GM21515 (cell line): ENCODE measurements around the gene PPP1R3G.

ENCODE experiments used
- ATAC-seq: cut with Tn5 transposase; IDR thresholded peaks from one replicate; pipeline ENCODE4 v1.9.1; 2021; ENCODE audit not compliant: unreplicated experiment

Gene PPP1R3G

GRCh38 chr6:5071216-5071615 is 13.9 kb upstream of the PPP1R3G start:
- ATAC-seq, result no peak

- ATAC-seq, result no peak
These were observed 12.7 kb upstream of the PPP1R3G start for GRCh38 chr6:5072440-5072839.

DNA sequence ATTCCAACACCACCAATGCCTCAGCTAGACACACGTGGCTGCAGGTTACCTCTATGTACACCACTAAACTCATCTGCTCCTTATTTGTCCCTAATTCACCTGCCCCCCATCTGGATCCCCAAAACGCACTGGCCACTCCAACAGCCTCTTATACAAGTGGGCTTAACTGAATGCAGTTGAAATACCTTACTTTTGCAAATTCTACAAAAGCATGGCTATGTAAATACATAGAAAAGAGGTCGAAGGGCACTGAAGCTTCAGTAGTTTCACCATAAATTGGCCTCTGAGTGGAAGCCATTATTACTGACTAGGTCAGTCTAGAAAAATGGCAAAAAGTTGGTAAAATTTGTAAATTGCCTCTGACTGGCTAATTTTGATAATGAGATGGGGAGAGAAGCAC is 11.1 kb upstream of the PPP1R3G start:
- no peak for ATAC-seq

GRCh38 chr6:5076931-5077330 is 8.2 kb upstream of the PPP1R3G start:
- no peak for ATAC-seq

DNA sequence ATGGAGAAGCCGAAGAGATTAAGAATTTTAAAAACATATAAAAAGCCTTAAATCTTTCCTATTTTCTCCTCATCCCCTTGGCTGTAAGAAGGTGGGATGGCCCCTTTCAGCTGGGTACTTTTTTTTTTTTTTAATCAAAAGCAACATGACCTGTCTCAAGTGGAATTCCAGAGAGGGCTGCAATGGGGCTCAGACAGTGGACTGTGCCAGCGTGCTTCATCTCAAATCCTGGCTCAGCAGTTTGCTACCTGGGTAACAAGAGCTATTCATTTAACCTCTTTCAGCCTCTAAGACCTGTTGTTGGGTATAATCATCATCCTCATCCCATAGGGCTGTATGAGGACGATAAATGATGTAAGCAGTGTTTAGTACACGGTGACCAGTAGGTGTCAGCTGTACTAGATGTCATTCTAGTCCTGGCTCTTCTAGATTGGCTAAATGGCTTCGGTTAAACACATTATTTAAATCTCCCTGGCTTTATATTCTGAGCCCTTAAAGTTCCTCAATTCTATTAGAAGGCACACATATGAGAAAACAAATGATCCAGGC is 6.9 kb upstream of the PPP1R3G start:
- ATAC-seq, result no peak

DNA sequence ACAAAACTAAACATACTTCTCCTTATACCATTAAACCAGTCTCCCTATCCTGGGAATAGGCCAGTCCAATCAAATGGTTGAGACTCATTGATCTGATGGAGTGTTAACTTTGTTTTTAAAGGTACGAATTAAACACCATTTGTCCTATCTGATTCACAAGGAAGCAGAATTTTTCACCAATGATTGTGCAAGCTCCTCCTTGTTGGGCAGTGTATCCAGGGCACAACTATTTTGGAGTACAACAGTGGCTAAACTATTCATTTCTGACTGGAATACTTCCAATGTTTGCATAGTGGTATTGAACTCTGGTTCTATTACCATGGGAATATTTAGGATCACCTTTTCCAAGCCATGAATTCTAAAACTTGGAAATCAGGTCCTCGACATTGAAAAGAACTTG is 5.4 kb upstream of the PPP1R3G start:
- ATAC-seq, result no peak

DNA sequence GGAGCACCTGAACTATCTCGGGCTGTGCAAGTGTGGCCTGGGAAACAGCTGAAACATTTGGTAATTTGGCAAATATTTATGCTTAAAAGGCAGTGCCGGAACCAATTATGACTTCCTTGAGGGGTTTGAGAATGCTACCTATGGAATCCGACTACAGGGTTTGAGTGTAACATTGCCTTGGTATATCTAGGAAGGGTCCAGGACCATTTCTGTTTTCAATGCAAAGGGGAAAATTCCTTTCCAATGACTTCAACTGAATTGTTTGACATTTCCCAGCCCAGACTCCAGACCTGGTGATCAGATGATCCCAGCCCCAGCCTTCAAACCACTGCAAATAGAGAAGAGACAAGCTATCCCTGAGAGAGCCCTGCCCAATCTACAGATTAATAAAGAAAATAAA is 4.6 kb upstream of the PPP1R3G start:
- ATAC-seq, result no peak

DNA sequence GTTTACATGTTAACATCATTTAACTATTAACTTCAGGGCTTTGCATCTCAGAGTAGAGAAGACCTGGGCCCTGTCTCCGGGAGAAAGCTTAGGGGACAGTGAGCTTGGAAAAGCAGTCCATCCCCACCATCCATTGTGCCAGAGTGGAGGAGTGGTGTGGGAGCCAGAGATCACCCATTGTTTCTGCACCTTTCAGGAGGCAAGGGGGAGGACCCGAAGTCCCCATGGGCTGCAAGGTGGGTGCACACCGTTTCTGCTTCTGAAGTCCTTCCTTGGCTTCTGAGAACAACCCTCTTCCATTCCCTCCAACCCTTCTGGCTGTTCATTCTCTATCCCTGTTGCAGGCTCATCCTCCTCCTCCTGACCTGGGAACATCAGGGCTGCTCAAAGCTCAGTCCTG is 4.0 kb upstream of the PPP1R3G start:
- no peak for ATAC-seq

GRCh38 chr6:5081955-5082354 is 3.2 kb upstream of the PPP1R3G start:
- no peak for ATAC-seq

DNA sequence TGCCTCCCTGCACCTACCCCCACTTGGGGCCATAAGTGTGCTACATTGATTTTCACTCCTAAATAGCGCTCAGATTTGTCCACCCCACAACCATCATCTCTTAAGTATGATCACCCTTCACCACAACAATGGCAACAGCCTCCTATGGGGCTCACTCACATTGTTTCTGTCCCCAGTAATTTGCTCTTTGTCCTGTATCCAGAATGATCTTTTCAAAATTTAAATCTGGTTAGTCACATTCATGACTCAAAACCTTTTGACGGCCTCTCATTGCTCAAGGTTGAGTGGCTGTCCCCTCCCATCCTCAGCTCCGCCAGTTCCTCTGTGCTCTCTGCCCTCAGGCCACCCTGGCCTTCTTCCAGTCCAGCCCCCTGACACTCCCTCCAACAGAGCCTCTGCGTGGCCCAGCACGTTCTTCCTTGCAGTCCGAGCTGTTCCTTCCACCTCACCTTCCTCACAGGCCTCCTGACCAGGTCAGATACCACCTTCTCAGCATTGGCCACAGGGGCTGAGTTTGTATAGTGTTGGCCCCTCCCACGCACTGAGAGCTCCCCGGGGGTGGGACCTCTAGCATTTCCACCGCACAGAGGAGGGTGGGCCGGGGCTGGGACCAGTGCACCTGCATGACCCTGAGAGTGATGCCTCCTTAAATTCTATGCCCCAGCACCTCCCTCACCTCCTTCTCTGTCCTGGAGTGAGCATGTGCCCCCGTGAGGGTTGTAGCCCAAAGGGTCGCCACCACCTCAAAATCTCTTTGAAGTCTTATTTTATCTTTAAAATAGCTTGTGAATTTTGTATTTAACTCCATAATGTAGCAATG is 2.4 kb upstream of the PPP1R3G start:
- no peak for ATAC-seq

GRCh38 chr6:5083307-5083583 is 1.9 kb upstream of the PPP1R3G start:
- no peak for ATAC-seq

GRCh38 chr6:5083813-5084359 is 1.3 kb upstream of the PPP1R3G start:
- ATAC-seq, result no peak

- ATAC-seq, result no peak
These were observed 771 bp upstream of the PPP1R3G start for GRCh38 chr6:5084360-5084780.

DNA sequence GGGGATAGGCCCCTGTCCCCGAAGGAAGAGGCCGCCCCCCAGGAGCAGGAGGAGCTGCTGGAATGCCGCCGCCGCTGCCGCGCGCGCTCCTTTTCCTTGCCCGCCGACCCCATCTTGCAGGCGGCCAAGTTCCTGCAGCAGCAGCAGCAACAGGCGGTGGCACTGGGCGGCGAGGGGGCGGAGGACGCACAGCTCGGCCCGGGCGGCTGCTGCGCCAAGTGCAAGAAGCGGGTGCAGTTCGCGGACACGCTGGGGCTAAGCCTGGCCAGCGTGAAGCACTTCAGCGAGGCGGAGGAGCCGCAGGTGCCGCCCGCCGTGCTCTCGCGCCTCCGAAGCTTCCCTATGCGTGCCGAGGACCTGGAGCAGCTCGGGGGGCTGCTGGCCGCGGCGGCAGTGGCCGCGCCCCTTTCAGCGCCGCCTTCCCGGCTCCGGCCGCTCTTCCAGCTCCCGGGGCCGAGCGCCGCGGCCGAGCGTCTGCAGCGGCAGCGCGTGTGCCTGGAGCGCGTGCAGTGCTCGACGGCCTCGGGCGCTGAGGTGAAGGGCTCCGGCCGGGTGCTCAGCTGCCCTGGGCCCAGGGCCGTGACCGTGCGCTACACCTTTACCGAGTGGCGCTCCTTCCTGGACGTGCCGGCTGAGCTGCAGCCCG is 630 bp downstream of the PPP1R3G start:
- no peak for ATAC-seq

- ATAC-seq, result no peak
These were observed 1.3 kb downstream of the PPP1R3G start for GRCh38 chr6:5086294-5086890.

GRCh38 chr6:5087389-5087788 is 2.2 kb downstream of the PPP1R3G start:
- no peak for ATAC-seq

DNA sequence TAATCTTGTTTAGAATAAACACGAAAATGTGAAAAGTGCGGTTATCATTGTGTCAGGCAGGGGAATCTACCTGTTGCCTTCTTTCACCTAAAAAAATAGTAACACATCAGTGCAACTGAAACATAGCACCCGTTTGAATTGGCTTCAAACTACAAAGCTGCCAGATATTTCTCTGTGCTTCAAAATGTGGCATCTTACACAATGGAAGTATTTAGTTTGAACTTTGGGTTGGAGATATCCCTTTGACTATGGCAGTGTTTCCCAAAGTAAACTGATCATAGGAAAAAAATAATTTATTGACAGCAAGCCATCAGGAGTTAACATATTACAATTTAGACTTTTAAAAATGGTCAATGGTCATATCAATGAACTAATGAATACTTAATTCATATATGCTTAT is 3.6 kb downstream of the PPP1R3G start:
- no peak for ATAC-seq

DNA sequence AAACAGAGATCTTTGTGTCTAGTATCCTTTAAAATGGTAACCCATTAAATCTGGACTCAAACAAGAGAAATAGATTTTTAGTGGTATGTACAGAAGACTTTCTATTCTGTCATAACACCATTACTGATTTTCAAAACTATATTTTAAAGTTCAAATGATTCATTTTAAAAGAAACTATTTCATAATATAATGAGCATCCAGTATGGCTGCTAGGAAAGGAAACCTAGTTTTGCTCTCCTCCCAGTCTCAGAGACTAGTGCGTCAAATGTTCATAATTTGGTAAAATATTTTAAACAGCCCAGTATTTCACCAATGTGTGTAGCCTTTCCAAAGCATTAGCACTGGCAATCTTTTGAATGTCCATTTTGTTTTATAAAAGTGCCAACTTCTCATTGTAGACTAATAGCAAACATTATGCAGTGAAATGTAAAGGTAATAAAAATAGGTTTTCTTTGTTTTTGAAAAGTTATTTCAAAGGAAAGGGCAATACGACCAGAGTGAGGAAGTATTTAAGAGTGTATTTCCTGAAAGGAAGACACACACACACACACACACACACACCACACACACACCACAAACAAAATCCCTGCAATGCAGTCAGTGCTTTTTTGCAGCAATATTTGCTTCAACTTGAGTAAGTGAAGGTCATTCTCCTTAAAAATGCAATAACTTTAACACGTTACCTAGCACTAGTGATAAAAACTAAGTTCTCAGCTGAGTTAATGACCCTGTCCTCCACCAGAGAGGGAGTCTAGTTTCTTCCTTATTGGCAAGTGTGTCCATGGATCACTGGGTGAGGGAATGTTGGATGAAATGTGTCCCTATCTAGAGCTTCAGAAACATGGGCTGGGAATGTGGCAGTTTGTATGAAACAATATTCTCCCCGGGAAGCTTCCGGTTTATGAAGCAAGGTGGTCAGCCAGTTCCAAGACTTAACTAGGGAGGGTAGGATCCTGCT is 4.6 kb downstream of the PPP1R3G start:
- no peak for ATAC-seq

GRCh38 chr6:5090603-5091002 is 5.5 kb downstream of the PPP1R3G start:
- no peak for ATAC-seq

DNA sequence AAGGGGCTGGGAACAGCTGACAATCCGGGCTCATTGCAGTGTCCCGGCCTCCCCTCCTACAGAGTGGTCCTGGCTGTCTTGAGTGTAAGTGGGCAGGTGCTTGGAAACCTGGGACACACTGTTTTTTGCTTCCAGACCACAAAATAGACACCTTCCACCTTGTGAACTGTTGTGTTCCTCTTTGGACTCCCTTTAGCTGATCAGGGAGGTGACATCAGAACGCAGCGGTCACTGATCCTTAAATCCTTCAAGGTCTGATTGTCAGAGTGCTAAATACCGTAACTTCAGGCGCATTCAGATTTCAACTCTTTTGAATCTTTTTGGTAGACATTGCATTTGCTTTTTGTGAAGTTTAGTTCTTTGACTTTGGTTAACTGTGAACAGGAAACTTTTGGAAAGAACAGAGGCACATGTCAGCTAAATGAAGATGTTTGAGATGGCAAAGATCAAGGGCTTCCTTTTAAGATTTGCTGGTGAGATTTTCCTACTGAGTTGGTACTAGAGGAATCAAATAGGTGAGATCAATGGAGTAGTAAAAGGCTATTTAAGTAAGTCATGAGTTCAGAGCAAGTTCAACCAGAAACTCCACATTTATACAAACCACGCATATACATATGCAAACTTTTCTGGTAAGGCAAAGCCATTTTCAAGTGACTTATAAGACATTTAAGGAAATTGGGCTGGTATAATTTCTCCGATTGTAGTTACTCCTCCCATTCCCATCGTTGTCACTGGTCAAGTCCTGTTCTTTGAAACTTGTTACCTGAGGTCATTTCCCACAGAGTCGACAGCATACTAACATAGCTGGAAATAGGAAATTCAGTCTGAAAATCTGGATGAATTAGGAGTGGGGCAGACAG is 6.3 kb downstream of the PPP1R3G start:
- ATAC-seq, result no peak
